ENCODE data around the gene RBMS1.

The RBMS1 gene

DNA sequence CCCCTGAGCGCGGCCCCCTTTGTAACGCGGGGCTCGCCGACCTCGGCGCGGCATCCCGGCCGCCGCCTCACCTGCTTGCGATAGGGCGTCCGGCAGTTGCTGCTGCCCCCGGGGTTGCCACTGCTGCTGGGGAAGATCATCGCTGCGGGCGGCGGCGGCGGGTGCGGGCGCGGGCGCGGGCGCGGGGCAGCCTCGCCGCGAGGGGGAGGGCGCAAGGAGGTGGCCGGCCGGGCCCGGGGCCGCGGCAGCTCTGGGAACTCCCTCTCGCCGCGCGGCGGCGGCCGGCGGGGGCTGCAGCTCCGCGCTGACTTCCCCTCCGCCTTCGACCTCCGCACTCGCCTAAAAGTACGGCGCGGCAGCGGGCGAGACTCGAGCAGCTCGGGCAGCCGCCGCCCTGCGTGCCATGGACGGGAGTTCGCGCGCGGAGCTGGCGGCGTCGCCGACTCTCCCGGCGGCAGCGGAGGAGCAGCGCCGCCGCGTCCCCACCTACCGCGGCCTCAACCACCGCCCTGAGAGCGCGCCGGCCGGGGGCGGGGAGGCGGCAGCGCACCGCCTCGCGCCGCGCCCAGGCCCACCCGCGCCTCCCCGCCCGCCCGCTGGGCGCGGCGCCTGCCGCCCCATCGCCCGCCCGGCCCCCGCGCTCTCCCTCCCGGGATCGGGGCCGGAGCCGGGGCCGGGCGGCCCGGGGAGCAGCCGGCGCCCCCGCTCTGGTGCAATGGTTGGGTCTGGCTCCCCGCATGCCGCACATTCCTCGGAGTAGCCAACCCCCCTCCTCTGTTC, 86.0 kb downstream of the RBMS1 start:
- peak; percentile 42 for DNase-seq

DNA sequence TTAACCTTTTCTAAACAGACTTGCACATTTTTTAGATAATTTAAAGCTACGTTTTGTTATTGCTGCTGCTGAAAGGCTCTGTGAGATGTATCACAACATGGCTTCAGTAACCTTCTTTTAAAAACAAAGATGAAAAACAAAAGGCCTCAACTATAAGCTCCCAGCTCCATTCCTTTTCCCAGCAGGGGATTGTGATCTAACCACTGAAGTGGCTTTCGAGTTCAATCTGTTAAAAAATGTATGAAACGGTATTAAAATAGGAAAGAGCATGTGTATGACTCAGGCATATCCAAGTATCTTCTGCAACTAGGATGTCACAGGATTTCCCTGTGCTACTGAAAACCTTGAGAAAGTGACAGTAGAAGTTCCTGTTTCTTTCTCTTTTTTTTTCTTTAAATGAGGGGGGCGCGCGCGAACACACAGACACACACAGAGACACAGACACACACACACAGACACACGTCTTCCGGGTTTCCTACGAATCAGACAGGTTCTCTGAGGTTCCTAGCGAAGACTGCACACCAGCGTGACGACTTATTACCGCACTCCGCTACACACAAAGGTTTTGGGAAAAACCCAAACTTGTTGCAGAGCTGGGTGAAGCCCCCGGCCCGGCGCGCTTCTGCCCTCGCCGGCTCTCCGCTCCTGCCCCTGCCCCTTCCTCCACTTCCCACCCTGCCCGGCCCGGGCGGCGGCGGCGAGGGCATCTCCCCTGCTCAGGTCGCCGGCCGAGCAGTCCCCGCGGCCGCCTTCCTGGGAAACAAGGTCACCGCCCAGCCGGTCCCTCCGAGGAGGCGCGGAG, 86.8 kb downstream of the RBMS1 start:
- no peak for DNase-seq

DNA sequence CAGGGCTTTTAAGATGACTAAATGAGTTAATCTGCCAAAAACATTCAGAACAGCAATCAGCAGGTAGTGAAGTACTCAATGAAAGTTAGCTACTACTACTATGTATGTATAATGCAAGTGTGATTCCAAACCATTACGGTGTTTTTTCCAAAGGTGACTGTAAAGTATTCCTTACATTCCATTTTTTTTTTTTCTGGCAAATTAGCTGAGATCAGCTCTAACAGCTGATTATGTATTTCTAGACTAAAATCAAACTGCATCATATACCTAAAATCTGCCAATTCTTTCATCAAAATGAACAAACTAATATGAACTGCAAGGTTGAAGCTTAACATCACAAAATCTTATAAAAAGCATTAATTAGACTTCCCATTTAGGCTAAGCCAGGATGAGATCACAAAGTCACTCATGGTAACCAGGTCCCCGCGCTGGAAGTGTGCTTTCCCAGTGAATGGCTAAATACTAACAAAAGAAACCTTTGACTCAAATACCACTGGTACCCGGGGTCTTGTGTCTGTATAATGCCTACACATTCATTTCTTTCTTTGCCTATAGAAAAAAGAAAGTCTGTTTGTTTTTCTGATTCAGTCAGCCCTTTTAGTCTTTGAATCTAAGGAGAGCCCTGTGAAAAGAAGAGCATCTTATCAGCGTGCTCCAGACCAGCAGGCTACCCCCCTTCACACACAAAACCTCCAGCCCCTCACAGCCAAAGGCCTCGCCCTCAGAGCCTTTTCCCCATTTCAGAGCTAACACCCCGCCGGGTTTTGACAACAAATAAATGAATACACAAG, 88.3 kb downstream of the RBMS1 start:
- no peak for DNase-seq

DNA sequence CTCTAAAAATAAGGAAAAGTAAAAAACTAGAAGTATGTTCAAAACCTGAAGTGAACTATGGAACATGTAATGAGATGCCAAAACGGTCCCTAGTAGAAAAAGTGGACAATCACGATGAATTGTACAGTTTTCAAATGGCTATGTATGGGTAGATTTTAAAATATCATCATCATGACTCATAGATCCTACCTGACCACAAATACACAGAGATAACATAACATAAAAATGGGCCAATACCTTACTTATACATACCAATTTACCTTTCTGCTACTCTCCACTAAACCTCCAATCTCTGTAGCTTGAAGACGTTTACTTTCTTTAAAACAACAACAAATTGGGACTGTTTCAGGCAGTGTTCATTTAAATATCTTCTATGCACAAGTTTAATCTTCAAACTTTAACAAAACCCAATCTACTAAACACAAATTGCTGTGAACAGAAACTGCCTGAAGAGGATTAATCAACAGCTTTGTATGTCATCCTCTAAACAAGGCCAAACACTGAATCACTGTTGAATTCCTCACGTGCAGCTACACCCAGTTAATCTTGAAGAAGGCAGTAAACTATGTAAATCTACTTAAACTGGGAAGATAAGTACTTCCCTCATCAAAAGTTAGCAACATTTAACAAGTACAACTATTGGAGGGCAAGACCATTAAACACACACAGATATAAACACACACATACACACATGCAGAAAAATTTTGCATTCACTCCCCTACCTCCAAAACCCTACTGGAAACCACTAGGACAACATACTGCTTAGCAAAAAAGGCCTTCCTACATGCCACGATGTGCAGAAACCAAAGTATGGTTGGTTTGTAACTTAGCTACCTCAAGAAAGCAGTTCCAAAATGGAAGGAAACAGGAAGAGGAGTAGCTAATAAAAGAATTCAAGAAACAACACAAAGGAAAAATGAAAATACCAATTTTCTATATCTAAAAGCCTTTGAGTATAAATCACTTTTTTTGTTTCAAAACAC, 90.3 kb downstream of the RBMS1 start:
- no peak for DNase-seq

DNA sequence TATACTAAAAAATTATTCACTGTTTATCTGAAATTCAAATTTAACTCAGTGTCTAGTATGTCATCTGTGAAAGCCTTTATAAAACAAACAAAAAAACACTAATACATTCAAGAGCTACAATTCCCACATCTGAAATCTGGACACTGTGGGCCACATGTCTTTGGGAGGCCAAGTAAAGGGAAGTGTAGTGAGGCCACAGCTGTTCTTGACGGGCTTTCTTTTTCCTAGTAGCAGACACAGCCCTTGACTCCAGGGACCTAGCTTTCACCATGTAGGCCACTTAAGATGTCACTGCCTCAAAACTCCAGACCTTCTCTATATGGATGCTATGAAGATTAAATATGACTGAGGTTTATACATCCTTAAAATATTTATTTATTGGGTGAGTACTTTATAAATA, 91.1 kb downstream of the RBMS1 start:
- DNase-seq, result no peak

DNA sequence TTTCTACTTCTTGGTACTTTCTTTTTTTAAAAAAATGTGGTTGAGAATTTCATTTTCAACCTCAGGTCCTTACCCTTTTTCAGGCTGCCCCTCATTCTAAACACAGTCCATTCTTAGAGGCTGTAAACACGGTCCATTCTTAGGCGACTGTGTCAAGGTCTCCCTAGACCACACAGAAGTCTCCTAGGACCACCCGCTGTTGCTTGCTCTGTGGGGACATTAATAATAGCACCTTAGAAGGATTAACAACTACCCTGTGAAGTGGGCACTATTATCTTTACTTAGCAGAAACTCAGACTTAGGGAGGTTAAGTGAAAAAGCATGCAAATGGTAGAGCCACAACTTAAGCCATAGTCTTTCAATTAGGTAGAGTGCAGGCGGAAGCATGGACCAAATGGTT, 91.7 kb downstream of the RBMS1 start:
- DNase-seq, result no peak

DNA sequence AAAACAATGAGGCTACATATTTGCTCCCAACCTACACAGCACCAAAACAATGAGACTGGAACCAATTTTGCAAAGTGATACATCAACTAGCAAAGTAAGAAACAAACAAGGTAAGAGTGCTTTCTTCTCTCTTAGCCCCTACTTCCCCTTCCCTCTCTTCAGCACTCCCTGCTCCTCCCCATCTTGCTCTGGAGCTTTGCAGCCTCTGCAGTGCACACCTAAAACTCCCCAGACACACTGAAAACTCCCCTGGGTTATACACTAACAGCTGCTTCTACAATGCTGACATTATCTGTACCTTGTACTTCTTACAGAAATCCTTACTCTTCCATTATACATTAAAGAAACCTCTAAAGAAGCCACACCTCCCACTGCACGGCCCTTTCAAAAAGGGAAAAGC, 93.7 kb downstream of the RBMS1 start:
- DNase-seq, result no peak

DNA sequence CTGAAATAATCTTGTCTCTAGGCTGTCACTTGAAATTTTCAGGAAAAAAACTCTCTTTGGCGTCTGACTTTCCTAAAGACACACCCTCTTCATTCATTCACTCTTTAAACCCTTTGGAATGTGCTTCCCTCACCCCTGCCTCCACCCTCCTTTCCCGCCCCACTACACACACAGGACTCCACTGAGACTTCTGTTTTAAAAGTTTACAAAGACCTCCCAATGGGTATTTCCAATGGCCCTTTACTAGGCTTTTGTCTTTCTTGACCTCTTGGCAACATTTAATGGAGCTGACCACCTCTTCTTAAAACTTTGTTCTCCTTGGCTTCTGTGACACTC, 96.1 kb downstream of the RBMS1 start:
- no peak for DNase-seq

DNA sequence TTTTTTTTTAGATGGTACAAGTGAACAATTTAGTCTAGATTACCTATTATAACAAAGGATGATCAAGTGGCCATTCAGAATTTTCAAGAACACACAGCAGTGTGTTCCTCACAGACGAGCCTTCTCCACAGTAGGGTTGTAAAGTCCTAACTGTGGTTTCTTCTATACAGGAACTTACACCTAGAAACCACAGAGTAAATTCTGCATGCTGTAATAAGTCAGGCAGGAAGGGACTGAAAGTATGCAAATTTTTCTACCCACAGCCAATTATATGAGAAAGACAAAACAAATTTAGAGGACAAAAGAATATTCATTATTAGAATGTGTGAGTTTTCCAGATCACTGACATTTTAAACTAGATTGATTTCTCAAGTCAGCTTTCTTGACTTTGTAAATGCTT, 99.5 kb downstream of the RBMS1 start:
- no peak for DNase-seq

DNA sequence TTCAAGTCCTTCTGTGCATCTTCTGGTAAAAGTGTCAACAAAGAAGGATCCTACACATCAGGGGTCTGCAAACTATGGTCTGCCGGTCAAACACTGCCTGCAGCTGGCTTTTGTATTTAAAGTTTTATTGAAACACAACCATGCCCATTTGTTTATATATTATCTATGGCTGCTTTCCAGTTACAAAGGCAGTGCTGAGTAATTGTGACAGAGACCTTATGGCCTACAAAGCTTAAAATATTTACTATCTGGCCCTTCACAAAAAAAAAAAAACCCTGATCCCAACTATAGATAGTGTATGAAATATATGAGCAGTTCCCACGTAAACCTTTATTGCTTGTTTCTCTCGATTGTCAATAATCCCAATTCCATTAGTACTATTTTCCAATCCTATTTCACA, 101.4 kb downstream of the RBMS1 start:
- no peak for DNase-seq

DNA sequence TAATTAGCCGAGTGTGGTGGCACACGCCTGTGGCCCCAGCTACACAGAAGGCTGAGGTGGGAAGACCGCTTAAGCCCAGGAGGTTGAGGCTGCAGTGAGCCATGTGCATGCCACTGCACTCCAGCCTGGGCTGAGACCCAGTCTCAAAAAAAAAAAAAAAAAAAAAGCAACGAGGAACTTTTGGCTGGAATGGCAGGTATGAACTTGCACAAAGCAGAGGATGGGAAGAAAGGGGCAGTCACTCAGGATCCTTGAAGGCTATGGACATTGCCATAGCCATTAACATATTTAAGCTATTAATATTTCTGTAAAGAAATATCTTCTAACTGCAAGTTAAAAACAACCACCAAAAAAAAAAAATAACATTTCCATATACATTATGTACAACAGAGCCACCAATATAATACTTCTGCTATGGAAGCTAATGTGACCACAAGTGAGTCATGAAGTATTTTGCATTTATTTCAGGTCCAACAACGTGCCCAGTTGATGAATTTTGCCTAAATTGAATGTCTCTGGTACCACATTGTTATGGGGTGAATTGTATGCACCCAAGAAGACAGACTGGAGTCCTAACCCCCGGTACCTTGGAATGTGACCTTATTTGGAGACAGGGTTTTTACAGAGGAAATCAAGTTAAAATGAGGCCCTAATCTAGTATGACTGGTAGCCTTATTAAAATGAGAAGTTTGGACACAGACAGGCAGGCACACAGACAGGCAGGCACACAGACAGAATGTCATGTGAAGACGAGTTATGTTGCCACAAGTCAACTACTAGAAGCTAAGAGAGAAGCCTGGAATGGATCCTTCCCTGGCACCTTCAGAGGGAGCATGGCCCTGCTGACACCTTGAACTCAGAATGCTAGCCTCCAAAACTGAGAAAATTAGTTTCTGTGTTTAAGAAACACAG, 102.8 kb downstream of the RBMS1 start:
- no peak for DNase-seq

DNA sequence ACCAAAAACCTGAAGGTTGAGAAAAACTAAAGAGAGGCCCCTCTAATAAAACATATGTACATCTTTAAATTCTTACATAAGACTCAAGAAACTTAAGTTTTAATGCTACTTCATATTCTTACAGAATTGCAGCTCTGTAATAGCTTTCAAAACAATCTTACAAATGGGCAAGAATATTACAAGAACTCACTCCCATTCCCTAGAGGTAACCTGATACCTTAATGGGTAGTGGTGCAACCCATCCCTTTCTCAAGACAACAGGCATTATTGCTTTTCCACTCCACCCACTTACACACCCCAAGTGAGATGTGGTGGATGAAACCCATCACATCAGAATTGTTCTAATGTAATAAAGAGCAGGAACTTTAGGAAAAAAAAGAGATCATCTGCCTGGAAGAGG, 103.7 kb downstream of the RBMS1 start:
- no peak for DNase-seq

DNA sequence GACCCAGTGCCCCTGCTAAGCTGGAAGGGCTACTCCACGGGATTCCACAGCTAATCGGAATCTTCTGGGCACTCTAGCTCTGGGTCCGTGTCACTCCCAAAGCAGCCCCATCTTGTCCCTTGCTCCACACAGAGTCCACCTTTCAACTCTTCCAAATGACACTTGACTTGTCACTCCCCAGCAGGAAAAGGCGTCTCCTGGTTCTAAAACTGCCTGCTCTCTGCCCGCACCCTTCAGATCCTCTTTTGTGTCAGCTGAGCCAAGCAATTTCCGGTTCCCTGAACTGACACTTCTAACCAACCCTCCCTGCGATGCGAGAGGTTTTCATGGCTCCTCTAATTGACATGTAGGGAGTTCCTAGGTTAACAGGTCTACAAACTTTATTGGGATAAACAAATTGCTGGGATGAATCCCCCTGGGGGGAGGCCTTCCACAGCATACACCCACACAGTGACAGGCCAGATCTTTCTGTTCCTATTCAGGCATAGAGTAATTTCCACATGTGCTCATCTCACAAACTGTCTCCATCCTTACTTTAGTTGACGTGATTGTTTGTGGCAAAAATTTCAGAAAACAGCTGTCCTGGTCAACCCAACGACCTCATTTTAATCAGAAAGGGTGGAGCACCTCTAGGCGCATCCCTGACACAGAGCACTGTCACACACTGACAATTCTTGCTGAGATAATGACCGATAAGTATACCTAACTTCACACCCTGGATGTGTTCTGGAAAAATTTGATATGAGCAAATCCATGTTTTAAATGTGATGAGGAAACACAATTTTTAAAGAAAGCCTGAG, 104.9 kb downstream of the RBMS1 start:
- DNase-seq, result no peak

DNA sequence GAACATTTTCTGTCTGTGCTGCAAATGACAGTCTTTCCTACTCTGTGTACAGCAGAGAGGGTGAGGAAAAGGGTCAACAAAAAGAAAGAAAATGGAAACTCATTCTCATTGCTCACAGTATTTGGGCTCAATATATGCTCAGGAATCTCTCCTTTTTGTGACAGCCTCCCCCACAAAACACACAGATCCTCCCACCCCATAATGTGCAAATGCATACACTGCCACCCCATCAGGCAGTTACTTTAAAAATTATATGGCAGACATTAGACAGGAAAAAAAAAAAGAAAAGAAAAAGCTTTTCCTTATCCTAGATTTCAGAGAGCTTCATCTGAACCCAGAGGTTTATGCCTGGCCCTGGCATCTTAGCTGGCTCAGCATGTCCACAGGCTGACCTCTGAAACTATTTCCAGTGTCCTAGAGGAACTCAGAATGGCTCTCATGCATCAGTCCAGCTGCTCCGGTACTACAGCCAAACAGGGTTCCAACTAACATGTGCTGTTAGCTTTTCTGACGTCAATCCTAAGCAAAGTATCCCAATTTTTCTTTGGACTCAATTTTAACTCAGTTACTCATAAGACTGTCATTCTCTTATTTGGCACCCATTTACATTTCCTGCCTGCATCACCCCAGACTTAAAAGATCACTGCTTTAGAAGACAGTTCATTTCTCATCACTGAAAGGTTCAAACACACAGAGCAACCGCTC, 105.9 kb downstream of the RBMS1 start:
- DNase-seq, result no peak

DNA sequence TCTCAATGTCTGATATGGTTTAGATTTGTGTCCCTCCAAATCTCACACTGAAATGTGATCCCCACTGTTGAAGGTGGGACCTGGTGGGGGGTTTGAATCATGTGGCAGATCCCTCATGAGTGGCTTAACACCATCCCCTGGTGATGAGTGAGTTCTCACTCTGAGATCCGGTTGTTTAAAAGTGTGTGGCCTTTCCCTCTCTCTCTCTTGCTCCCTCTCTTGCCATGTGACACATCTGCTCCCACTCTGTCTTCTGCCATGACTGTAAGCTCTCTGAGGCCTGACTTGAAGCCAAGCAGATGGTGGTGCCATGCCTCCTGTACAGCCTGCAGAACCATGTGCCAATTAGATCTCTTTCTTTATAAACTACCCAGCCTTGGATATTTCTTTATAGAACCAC, 108.8 kb downstream of the RBMS1 start:
- no peak for DNase-seq

DNA sequence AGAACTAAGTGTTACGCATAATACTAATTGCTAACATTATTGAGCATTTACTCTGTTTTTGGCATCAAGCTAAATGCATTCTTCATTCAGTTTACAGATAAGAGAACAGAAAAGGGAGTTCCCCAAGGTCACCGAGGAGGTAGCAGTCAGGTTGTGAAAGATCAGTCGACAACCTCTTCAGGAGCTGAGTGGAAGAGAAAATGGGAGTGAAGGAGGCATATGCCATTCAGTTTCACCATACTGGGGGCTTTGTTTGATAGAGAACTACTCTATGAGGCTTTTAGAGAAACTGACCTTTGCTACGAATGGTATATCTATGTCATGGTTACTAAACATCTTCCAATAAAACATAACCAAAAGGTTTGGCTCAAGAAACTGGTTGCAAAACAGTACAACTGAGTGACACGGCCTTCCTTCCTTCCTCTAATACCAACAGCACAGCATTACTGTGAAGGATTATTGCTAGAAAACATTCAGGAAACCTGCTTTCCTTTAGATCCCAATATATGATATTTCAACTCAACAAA, 112.1 kb downstream of the RBMS1 start:
- DNase-seq, result no peak

DNA sequence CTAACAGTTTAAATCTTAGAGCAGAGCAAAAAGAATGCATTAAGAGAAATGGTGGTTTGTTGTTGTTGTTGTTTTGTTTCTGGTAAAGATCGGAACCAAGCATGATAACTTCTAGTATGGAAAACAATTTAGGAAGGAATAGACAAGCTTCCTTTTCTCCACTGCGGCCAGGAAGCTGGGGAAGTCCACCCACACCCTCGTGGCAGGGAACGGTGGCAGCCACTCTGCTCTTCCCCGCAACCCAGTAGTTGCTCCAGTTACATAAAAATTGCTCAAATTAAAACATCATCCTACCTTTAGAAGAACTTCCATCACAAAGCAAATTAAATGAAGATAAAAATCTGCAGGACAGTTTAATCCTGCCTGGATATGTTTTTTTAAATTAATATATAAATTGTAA, 113.0 kb downstream of the RBMS1 start:
- no peak for DNase-seq

DNA sequence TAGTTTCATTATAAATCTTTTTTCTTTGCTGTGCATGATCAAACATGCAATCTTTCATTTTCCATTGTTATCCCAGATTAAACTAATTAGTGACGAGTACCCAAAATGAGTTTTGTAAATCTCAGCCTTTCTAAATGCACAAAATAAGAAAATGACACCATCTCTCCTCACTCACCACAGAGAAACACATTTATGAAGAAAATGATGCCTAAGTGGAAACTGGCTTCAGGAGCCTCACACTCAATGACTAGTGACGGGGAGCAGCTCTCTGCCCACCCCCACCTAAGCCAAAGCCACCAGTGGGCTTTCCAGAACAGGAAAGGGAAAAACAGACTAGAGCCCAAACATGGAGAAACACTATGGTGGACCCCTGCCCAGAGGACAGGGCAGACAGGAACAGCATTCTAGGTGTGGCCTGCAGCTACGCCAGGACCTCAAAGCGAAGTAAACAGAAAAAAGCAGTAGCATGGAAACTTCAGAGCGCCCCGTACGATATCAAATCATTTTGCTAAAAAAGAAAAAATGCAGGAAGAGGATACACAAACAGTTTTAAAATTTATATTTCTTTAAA, 113.5 kb downstream of the RBMS1 start:
- no peak for DNase-seq

DNA sequence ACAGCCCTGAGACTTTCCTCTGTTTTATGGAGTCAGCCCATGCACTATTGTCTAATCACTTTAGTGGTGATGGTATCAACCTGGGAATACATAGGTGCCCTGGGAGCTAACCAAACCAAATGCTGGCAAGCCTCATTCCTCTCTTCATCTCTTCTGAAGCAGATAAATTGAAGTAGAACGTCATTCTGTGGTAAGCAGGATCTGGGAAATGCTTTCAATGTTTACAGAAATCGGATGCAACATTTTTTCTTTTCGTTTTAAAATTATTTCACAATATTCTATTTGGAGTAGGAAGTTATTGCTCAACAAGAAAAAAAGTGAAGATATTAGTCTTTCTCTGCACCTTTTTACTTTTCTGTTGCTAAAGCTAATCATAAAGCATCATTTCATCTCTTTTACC, 114.2 kb downstream of the RBMS1 start:
- DNase-seq, result no peak
